ENCODE data around the gene IGF1.
"Not testable (repeated sequence)": the region's sequence is repeated elsewhere in the genome, so short reads cannot be mapped to it uniquely, and the experiment has no call there.

Gene IGF1

DNA sequence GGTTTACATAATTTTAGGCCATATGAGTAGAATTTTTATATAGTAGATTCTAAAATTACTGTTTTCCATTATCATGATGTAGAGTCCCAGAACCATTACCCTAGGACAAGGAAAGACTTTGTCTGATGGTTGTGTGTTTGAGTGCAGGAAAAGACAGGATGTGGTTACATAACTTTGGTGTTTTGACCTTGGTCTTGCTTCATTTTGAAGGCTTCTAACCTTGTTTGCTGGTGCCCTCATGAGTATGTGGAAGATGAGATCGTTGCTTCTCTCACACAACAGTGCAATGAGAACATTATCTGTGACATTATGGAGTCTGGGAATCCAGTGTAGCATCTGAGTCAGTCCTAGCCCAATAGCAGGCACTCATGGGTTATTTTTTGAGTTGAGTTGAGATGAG is 106.2 kb downstream of the IGF1 start:
- no peak for DNase-seq (ENCODE audit: extremely low read depth, low read depth)
- TF ChIP-seq, protein P1, sequence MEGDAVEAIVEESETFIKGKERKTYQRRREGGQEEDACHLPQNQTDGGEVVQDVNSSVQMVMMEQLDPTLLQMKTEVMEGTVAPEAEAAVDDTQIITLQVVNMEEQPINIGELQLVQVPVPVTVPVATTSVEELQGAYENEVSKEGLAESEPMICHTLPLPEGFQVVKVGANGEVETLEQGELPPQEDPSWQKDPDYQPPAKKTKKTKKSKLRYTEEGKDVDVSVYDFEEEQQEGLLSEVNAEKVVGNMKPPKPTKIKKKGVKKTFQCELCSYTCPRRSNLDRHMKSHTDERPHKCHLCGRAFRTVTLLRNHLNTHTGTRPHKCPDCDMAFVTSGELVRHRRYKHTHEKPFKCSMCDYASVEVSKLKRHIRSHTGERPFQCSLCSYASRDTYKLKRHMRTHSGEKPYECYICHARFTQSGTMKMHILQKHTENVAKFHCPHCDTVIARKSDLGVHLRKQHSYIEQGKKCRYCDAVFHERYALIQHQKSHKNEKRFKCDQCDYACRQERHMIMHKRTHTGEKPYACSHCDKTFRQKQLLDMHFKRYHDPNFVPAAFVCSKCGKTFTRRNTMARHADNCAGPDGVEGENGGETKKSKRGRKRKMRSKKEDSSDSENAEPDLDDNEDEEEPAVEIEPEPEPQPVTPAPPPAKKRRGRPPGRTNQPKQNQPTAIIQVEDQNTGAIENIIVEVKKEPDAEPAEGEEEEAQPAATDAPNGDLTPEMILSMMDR (IDR thresholded peaks at IDR 0.05; ENCODE audit: low read depth, low read length): no peak

DNA sequence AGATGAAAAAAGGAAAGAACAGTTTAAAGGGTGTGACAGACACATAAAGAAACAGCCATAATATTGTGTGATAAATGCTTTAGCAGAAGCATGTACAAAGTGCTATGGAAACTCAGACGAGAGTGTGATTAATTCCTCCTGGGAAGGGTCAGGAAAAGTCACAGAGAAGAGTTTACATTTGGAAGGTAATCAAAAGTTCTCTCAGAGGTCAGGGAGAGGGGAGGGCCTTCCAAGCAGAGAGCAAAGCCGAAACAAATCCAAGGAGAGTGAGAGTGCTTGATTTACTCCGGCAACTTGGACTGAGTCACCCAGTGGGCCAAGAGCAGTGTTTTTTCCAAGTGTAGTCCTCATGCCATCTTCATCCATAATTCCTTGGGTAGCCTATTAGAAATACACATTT is 108.3 kb downstream of the IGF1 start:
- TF ChIP-seq, protein P1 (IDR thresholded peaks at IDR 0.05; ENCODE audit: low read depth, low read length): no peak

GRCh38 chr12:102371165-102371564 is 109.2 kb downstream of the IGF1 start:
- DNase-seq (ENCODE audit: extremely low read depth, low read depth): no peak
- TF ChIP-seq, protein P1 (IDR thresholded peaks at IDR 0.05; ENCODE audit: low read depth, low read length): no peak

More for the DNA sequence above, 108.3 kb downstream of the IGF1 start:
- no peak for DNase-seq (ENCODE audit: extremely low read depth, low read depth)

- no peak for DNase-seq (ENCODE audit: extremely low read depth, low read depth)
- TF ChIP-seq, protein P1 (IDR thresholded peaks at IDR 0.05; ENCODE audit: low read depth, low read length): no peak
These were observed 110.5 kb downstream of the IGF1 start for GRCh38 chr12:102369876-102370275.

DNA sequence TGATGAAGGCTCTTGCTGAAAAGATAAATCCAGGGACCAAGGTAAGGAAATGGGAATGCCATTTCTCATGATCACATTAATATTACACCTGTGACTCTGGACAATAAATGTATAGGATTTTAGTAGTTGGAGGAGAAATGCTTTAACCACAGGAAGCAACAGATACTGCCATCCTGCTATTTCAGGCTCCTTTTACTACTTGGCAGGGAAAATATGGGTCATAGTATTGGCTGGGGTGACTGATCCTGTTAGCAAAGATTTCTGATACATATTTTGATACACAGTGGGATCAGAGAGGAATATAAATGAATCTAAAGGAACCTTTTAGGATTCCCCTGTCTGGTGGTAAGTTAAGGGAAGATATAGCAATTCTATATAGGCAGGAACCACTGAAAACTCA is 115.0 kb downstream of the IGF1 start:
- no peak for DNase-seq (ENCODE audit: extremely low read depth, low read depth)
- TF ChIP-seq, protein P1 (IDR thresholded peaks at IDR 0.05; ENCODE audit: low read depth, low read length): no peak

GRCh38 chr12:102364709-102365108 is 115.7 kb downstream of the IGF1 start:
- TF ChIP-seq, protein P1 (IDR thresholded peaks at IDR 0.05; ENCODE audit: low read depth, low read length): no peak
- DNase-seq (ENCODE audit: extremely low read depth, low read depth): no peak

GRCh38 chr12:102356690-102357089 is 123.7 kb downstream of the IGF1 start:
- TF ChIP-seq, protein P1 (IDR thresholded peaks at IDR 0.05; ENCODE audit: low read depth, low read length): no peak
- DNase-seq (ENCODE audit: extremely low read depth, low read depth): no peak

DNA sequence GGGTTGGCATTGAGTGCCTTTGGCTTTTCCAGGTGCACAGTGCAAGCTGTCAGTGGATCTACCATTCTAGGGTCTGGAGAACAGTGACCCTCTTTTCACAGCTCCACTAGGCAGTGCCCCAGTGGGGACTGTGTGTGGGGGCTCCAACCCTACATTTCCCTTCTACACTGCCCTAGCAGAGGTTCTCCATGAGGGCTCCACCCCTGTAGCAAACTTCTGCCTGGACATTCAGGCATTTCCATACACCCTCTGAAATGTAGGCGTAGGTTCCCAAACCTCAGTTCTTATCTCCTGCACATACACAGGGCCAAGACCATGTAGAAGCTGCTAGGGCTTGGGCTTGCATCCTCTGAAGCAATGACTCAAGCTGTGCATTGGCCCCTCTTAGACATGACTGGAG is 126.1 kb downstream of the IGF1 start:
- not testable (repeated sequence) for DNase-seq (ENCODE audit: extremely low read depth, low read depth)

Measured in AG09319 (cell line).